Thyroid gland (tissue), 4 donors: ENCODE measurements around the gene LCAT. TPM values are rescaled to one million over a fixed set of nuclear protein-coding genes. Genes with fewer than 3 reads are reported as not detected.
A peak's percentile ranks its signal among the peaks of the same experiment; 100 is the strongest.

Experiments
- DNase-seq, 2 donors: peaks; one replicate each; pipeline ENCODE4 v3.0.0-alpha.2; 2019
- H3K27ac ChIP-seq, 3 donors: fragments of 200-600 bp; sonication (generic); 1 replicate in 2 of 3; 2 replicates in 1 of 3; pipeline ENCODE4 v1.5.1; 2016 to 2019; ENCODE audit warnings: mild to moderate bottlenecking in 1 of 3, moderate library complexity in 1 of 3
- H3K27me3 ChIP-seq: fragments of 200-600 bp; sonication (generic); one replicate; pipeline ENCODE4 v1.5.1; 2019
- H3K36me3 ChIP-seq, 2 donors: fragments of 200-600 bp; sonication (generic); one replicate each; pipeline ENCODE4 v1.5.1; 2016 to 2019
- H3K4me1 ChIP-seq, 2 donors: fragments of 200-600 bp; sonication (generic); one replicate each; pipeline ENCODE4 v1.5.1; 2017 to 2019
- H3K4me3 ChIP-seq, 3 donors: fragments of 200-600 bp; sonication (generic); replicated peaks in 1 of 3; 1 replicate in 2 of 3; 2 replicates in 1 of 3; pipeline ENCODE4 v1.5.1; 2016; ENCODE audit warnings: mild to moderate bottlenecking in 1 of 3
- H3K9me3 ChIP-seq: fragments of 200-600 bp; sonication (generic); one replicate; pipeline ENCODE4 v1.5.1; 2017
- CTCF ChIP-seq, 6 experiments: fragments of 200-600 bp in 3 of 6; fragments of 450-650 bp in 3 of 6; sonication (generic) in 3 of 6; IDR thresholded peaks; one replicate each; pipeline ENCODE4 v1.5.1; 2016 to 2019; ENCODE audit warnings: antibody characterized with exemption in 6 of 6, mild to moderate bottlenecking in 2 of 6, inconsistent platforms in 1 of 6, moderate library complexity in 1 of 6
- POLR2A ChIP-seq, 2 donors: fragments of 450-650 bp; IDR thresholded peaks; one replicate each; pipeline ENCODE4 v1.6.1; 2017; ENCODE audit warnings: antibody characterized with exemption in 2 of 2, mild to moderate bottlenecking in 2 of 2, moderate library complexity in 1 of 2
- WGBS, 2 donors: methylation state at CpG; one replicate each; pipeline ENCODE4 v1.1.5; 2017; 5-methylcytosine and 5-hydroxymethylcytosine counted together
- intact Hi-C: fragments of 100-400 bp; cut with DNase I; formaldehyde crosslinking; loops from one replicate; pipeline ENCODE4 v1.15.1; 2023
- total RNA-seq, 4 donors: library from RNA; depleted of rRNA; stranded (reverse); fragments of >200 nt; gene quantifications; one replicate each; pipeline ENCODE4 v1.2.3, GENCODE V29; 2016

Gene LCAT
- total RNA-seq, 4 donors from 2014 or later = 9.9 to 16.4 (median 13.4) TPM

- peak overlapping the region in 2 of 3 donors; percentile 15 to 76 for H3K27ac ChIP-seq
- H3K4me1 ChIP-seq = peaks cover 43 to 79% of the 10 kb centered on the region in 2 donors
- TF ChIP-seq CTCF (IDR thresholded peaks at IDR 0.05) (no peak), POLR2A (IDR thresholded peaks at IDR 0.05) (no peak)
- H3K36me3 ChIP-seq = peaks cover 23 to 24% of the 10 kb centered on the region in 2 donors
- intact Hi-C loops = no loop called here
- 93 to 99% methylated on average over 6 to 8 of the region's 8 CpGs for WGBS, 2 donors
- no peak for DNase-seq
- no peak overlapping the region for H3K4me3 ChIP-seq
- no peaks in the 10 kb centered on the region for H3K27me3 ChIP-seq
- H3K9me3 ChIP-seq = no peaks in the 10 kb centered on the region
Observed at GRCh38 chr16:67962135-67962534, 18.2 kb upstream of the LCAT start.

GRCh38 chr16:67961551-67961957 is 17.6 kb upstream of the LCAT start:
- H3K9me3 ChIP-seq = no peaks in the 10 kb centered on the region
- intact Hi-C loops = no loop called here
- WGBS, 2 donors = 49 to 53% methylated on average over 4 to 11 of the region's 13 CpGs
- peak overlapping the region in 2 of 3 donors; percentile 65 to 76 for H3K27ac ChIP-seq
- TF ChIP-seq CTCF (IDR thresholded peaks at IDR 0.05) = no peak
- TF ChIP-seq POLR2A (IDR thresholded peaks at IDR 0.05) = no peak
- H3K27me3 ChIP-seq = no peaks in the 10 kb centered on the region
- no peak overlapping the region for H3K4me3 ChIP-seq
- DNase-seq = peak; percentile 95 to 97
- peaks cover 37 to 73% of the 10 kb centered on the region in 2 donors for H3K4me1 ChIP-seq
- peaks cover 23 to 24% of the 10 kb centered on the region in 2 donors for H3K36me3 ChIP-seq

- no peak overlapping the region for H3K4me3 ChIP-seq
- H3K4me1 ChIP-seq = peaks cover 30 to 57% of the 10 kb centered on the region in 2 donors
- H3K27me3 ChIP-seq = no peaks in the 10 kb centered on the region
- TF ChIP-seq CTCF (IDR thresholded peaks at IDR 0.05) = no peak
- no peak for TF ChIP-seq POLR2A (IDR thresholded peaks at IDR 0.05)
- WGBS, 2 donors = 72 to 86% methylated on average over 9 to 10 of the region's 11 CpGs
- peak overlapping the region; percentile 33 to 76 (median 48) for H3K27ac ChIP-seq
- H3K36me3 ChIP-seq = peaks cover 29 to 31% of the 10 kb centered on the region in 2 donors
- DNase-seq = peak in 1 of 2 donors; percentile 28
- intact Hi-C loops = no loop called here
- no peaks in the 10 kb centered on the region for H3K9me3 ChIP-seq
Observed at GRCh38 chr16:67959536-67960329, 15.8 kb upstream of the LCAT start.

GRCh38 chr16:67957622-67958021 is 13.7 kb upstream of the LCAT start:
- WGBS, 2 donors = 98 to 100% methylated on average over 5 to 9 of the region's 9 CpGs
- peaks cover 18 to 36% of the 10 kb centered on the region in 2 donors for H3K4me1 ChIP-seq
- DNase-seq = no peak
- TF ChIP-seq CTCF (IDR thresholded peaks at IDR 0.05) (no peak), POLR2A (IDR thresholded peaks at IDR 0.05) (no peak)
- intact Hi-C loops = no loop called here
- no peaks in the 10 kb centered on the region for H3K27me3 ChIP-seq
- H3K27ac ChIP-seq = no peak overlapping the region
- no peaks in the 10 kb centered on the region for H3K9me3 ChIP-seq
- H3K36me3 ChIP-seq = peaks cover 33 to 42% of the 10 kb centered on the region in 2 donors
- no peak overlapping the region for H3K4me3 ChIP-seq
